ENCODE data around the gene MYO1B. TPM values are rescaled to one million over a fixed set of nuclear protein-coding genes. Genes with fewer than 3 reads are reported as not detected.

The MYO1B gene
- polyA plus RNA-seq, 1 experiment = 87.2 TPM

GRCh38 chr2:191297033-191297432 lies 51.8 kb downstream of the MYO1B start:
- no peak for TF ChIP-seq CTCF (IDR thresholded peaks at IDR 0.05; ENCODE audit: insufficient read depth, low read depth, low read length)
- Histone ChIP-seq H3K36me3 (ENCODE audit: control insufficient read depth, insufficient read depth, low read length) (no peaks in the 10 kb centered on the region), H3K27me3 (ENCODE audit: control insufficient read depth, insufficient read depth, low read length) (no peaks in the 10 kb centered on the region), H3K4me3 (ENCODE audit: low read depth, low read length) (no peak overlapping the region)
- CTCF ChIA-PET = no interaction called here
- DNase-seq (ENCODE audit: low read depth) = no peak
- POLR2A ChIA-PET = no interaction called here

GRCh38 chr2:191298306-191298705 lies 53.1 kb downstream of the MYO1B start:
- Histone ChIP-seq H3K36me3 (ENCODE audit: control insufficient read depth, insufficient read depth, low read length) (no peaks in the 10 kb centered on the region), H3K4me3 (ENCODE audit: low read depth, low read length) (no peak overlapping the region), H3K27me3 (ENCODE audit: control insufficient read depth, insufficient read depth, low read length) (no peaks in the 10 kb centered on the region)
- POLR2A ChIA-PET = no interaction called here
- CTCF ChIA-PET = interaction anchor here (0.6 to 2.5 kb wide), 3 partner anchors 44 to 202 kb away, joined by 3 to 9 read pairs (median 4); no protein-coding TSS in a partner anchor
- no peak for TF ChIP-seq CTCF (IDR thresholded peaks at IDR 0.05; ENCODE audit: insufficient read depth, low read depth, low read length)
- DNase-seq (ENCODE audit: low read depth) = no peak

- ChIA-PET CTCF (interaction anchor here (0.6 to 2.5 kb wide), 3 partner anchors 43 to 201 kb away, joined by 3 to 9 read pairs (median 4); no protein-coding TSS in a partner anchor), POLR2A (no interaction called here)
- TF ChIP-seq CTCF (IDR thresholded peaks at IDR 0.05; ENCODE audit: insufficient read depth, low read depth, low read length) = peak; percentile 43; the same call in 1 of the 2 replicates
- no peaks in the 10 kb centered on the region for H3K36me3 ChIP-seq (ENCODE audit: control insufficient read depth, insufficient read depth, low read length)
- no peaks in the 10 kb centered on the region for H3K27me3 ChIP-seq (ENCODE audit: control insufficient read depth, insufficient read depth, low read length)
- no peak overlapping the region for H3K4me3 ChIP-seq (ENCODE audit: low read depth, low read length)
- DNase-seq (ENCODE audit: low read depth) = no peak
These were observed 53.8 kb downstream of the MYO1B start for GRCh38 chr2:191299010-191299409.

- CTCF ChIA-PET = interaction anchor here (0.9 to 2.5 kb wide), 7 partner anchors 8 to 201 kb away, joined by 3 to 9 read pairs (median 4); no protein-coding TSS in a partner anchor
- POLR2A ChIA-PET = no interaction called here
- no peak for DNase-seq (ENCODE audit: low read depth)
- Histone ChIP-seq H3K27me3 (ENCODE audit: control insufficient read depth, insufficient read depth, low read length) (no peaks in the 10 kb centered on the region), H3K4me3 (ENCODE audit: low read depth, low read length) (no peak overlapping the region), H3K36me3 (ENCODE audit: control insufficient read depth, insufficient read depth, low read length) (no peaks in the 10 kb centered on the region)
- no peak for TF ChIP-seq CTCF (IDR thresholded peaks at IDR 0.05; ENCODE audit: insufficient read depth, low read depth, low read length)
These were observed 54.7 kb downstream of the MYO1B start for GRCh38 chr2:191299866-191300265.

- no peak for DNase-seq (ENCODE audit: low read depth)
- POLR2A ChIA-PET = no interaction called here
- no peaks in the 10 kb centered on the region for H3K27me3 ChIP-seq (ENCODE audit: control insufficient read depth, insufficient read depth, low read length)
- no peaks in the 10 kb centered on the region for H3K36me3 ChIP-seq (ENCODE audit: control insufficient read depth, insufficient read depth, low read length)
- no peak for TF ChIP-seq CTCF (IDR thresholded peaks at IDR 0.05; ENCODE audit: insufficient read depth, low read depth, low read length)
- no peak overlapping the region for H3K4me3 ChIP-seq (ENCODE audit: low read depth, low read length)
- CTCF ChIA-PET = interaction anchor here (0.5 to 1.0 kb wide), 3 partner anchors 55 to 252 kb away, joined by 3 read pairs; no protein-coding TSS in a partner anchor
These were observed 56.8 kb downstream of the MYO1B start for GRCh38 chr2:191301971-191302370.

All from BJ (cell line).